GM23338 (cell line): Measurements from ENCODE around the gene H19. TPM values are rescaled to one million over a fixed set of nuclear protein-coding genes. Genes with fewer than 3 reads are reported as not detected.

Experiments used
- ATAC-seq: fragments of 200-7000 bp; cut with Tn5 transposase; 3 replicates; pipeline ENCODE4 v1.9.1; 2020
- DNase-seq: peaks from one replicate; pipeline ENCODE4 v3.0.0-alpha.2; 2015; ENCODE audit warnings: low spot score
- H2AFZ ChIP-seq: fragments of 200-600 bp; sonication (generic); 2 replicates; pipeline ENCODE4 v1.8.0; 2016; ENCODE audit warnings: antibody characterized with exemption, mild to moderate bottlenecking, moderate library complexity
- H3F3A ChIP-seq: fragments of 200-600 bp; sonication (generic); replicated peaks from 2 replicates; pipeline ENCODE4 v1.8.0; 2017; ENCODE audit warnings: antibody characterized with exemption, mixed run types, low read depth
- H3K27ac ChIP-seq: fragments of 200-600 bp; sonication (generic); 2 replicates; pipeline ENCODE4 v1.6.1; 2016; ENCODE audit warnings: low read depth
- H3K27me3 ChIP-seq: fragments of 200-600 bp; sonication (generic); 2 replicates; pipeline ENCODE4 v1.8.0; 2016; ENCODE audit warnings: mild to moderate bottlenecking, mixed run types, moderate library complexity; ENCODE audit not compliant: insufficient read depth
- H3K36me3 ChIP-seq: fragments of 200-600 bp; sonication (generic); 2 replicates; pipeline ENCODE4 v1.8.0; 2016; ENCODE audit warnings: mild to moderate bottlenecking; ENCODE audit not compliant: insufficient read depth
- H3K4me1 ChIP-seq: fragments of 200-600 bp; sonication (generic); 2 replicates; pipeline ENCODE4 v1.8.0; 2016; ENCODE audit warnings: mild to moderate bottlenecking, moderate library complexity; ENCODE audit not compliant: insufficient read depth
- H3K4me2 ChIP-seq: fragments of 200-600 bp; sonication (generic); 2 replicates; pipeline ENCODE4 v1.7.1; 2017; ENCODE audit warnings: mixed run types
- H3K4me3 ChIP-seq: fragments of 200-600 bp; sonication (generic); 2 replicates; pipeline ENCODE4 v1.6.1; 2016; ENCODE audit warnings: mixed run types
- H3K79me2 ChIP-seq: fragments of 200-600 bp; sonication (generic); replicated peaks from 2 replicates; pipeline ENCODE4 v1.8.0; 2017; ENCODE audit warnings: mild to moderate bottlenecking; ENCODE audit not compliant: insufficient read depth
- H3K9me2 ChIP-seq: fragments of 200-600 bp; sonication (generic); 2 replicates; pipeline ENCODE4 v1.8.0; 2017; ENCODE audit not compliant: insufficient read depth
- H4K20me1 ChIP-seq: fragments of 200-600 bp; sonication (generic); replicated peaks from 2 replicates; pipeline ENCODE4 v1.8.0; 2017; ENCODE audit warnings: mild to moderate bottlenecking; ENCODE audit not compliant: insufficient read depth
- H3K27ac Mint-ChIP-seq: 2 replicates; pipeline ENCODE4 v1.8.0; 2020; ENCODE audit warnings: inconsistent platforms, mild to moderate bottlenecking, moderate library complexity, mixed read lengths
- H3K27me3 Mint-ChIP-seq: 3 replicates; pipeline ENCODE4 v1.8.0; 2022; ENCODE audit warnings: low read depth, mild to moderate bottlenecking, moderate library complexity, mixed read lengths, inconsistent platforms; ENCODE audit not compliant: insufficient read depth, poor library complexity
- H3K36me3 Mint-ChIP-seq: 3 replicates; pipeline ENCODE4 v1.8.0; 2021; ENCODE audit warnings: low read depth, mild to moderate bottlenecking, inconsistent platforms, moderate library complexity, mixed read lengths
- H3K4me1 Mint-ChIP-seq: 3 replicates; pipeline ENCODE4 v1.8.0; 2020; ENCODE audit warnings: mild to moderate bottlenecking, inconsistent platforms, mixed read lengths
- H3K4me3 Mint-ChIP-seq: 3 replicates; pipeline ENCODE4 v1.8.0; 2021; ENCODE audit warnings: moderate library complexity, mild to moderate bottlenecking, inconsistent platforms, mixed read lengths
- H3K9me3 Mint-ChIP-seq: 3 replicates; pipeline ENCODE4 v1.8.0; 2020; ENCODE audit warnings: moderate library complexity, mild to moderate bottlenecking, inconsistent platforms, mixed read lengths
- CREB1 ChIP-seq: fragments of 250-450 bp; sonication (Bioruptor Pico); IDR thresholded peaks from 2 replicates; pipeline ENCODE4 v1.5.0; 2020; ENCODE audit warnings: low read depth, mild to moderate bottlenecking, moderate library complexity
- CTCF ChIP-seq, 2 experiments: fragments of 200-600 bp in 1 of 2; sonication (generic) in 1 of 2; conservative IDR thresholded peaks; 2 replicates each; pipeline versions ENCODE4 v1.5.1 to v1.6.1; 2016 to 2017; ENCODE audit warnings: antibody characterized with exemption in 2 of 2, low read depth in 2 of 2, mild to moderate bottlenecking in 2 of 2, moderate library complexity in 1 of 2
- EZH2 ChIP-seq: fragments of 200-600 bp; sonication (generic); IDR thresholded peaks from one replicate; pipeline ENCODE4 v1.8.0; 2017; ENCODE audit warnings: antibody characterized with exemption, mild to moderate bottlenecking, low read depth; ENCODE audit not compliant: unreplicated experiment
- EZH2phosphoT487 ChIP-seq: fragments of 200-600 bp; sonication (generic); IDR thresholded peaks from one replicate; pipeline ENCODE4 v1.8.1; 2018; ENCODE audit warnings: antibody characterized with exemption; ENCODE audit not compliant: unreplicated experiment
- JUNB ChIP-seq: IDR thresholded peaks from one replicate; pipeline ENCODE4 v1.6.1; 2016; ENCODE audit warnings: antibody characterized with exemption; ENCODE audit not compliant: unreplicated experiment
- NANOG ChIP-seq: IDR thresholded peaks from 2 replicates; pipeline ENCODE4 v1.6.1; 2016; ENCODE audit warnings: antibody characterized with exemption, borderline replicate concordance
- POLR2AphosphoS5 ChIP-seq: IDR thresholded peaks from 2 replicates; pipeline ENCODE4 v1.6.1; 2016; ENCODE audit warnings: antibody characterized with exemption, low read depth
- STAT1 ChIP-seq: IDR thresholded peaks from one replicate; pipeline ENCODE4 v1.6.1; 2016; ENCODE audit warnings: antibody characterized with exemption; ENCODE audit not compliant: unreplicated experiment
- ZNF114 ChIP-seq: fragments of 250-450 bp; sonication (Bioruptor Pico); IDR thresholded peaks from 2 replicates; pipeline ENCODE4 v1.5.0; 2020; ENCODE audit warnings: mild to moderate bottlenecking, moderate library complexity
- ZNF331 ChIP-seq: fragments of 250-450 bp; sonication (Bioruptor Pico); IDR thresholded peaks from 2 replicates; pipeline ENCODE4 v1.5.0; 2020; ENCODE audit warnings: low read depth, mild to moderate bottlenecking, moderate library complexity
- ZNF462 ChIP-seq: fragments of 250-450 bp; sonication (Bioruptor Pico); IDR thresholded peaks from 2 replicates; pipeline ENCODE4 v1.5.0; 2020; ENCODE audit warnings: mild to moderate bottlenecking, moderate library complexity
- polyA plus RNA-seq: library from polyadenylated mRNA; unstranded; fragments of >200 nt; fragmentation: Nextera tagmentation; extraction: Ambion mirVana; gene quantifications from 2 replicates; pipeline ENCODE4 v1.2.1, GENCODE V29; 2016
- total RNA-seq: library from RNA; depleted of rRNA; stranded (reverse); fragments of >200 nt; shearing (Covaris generic); gene quantifications from 2 replicates; pipeline ENCODE4 v1.2.3, GENCODE V29; 2014
- TF ChIP-seq, protein P1 (sequence below): IDR thresholded peaks from one replicate; pipeline ENCODE4 v1.6.1; 2018; ENCODE audit warnings: antibody characterized with exemption; ENCODE audit not compliant: unreplicated experiment
- TF ChIP-seq, protein P2 (sequence below): IDR thresholded peaks from 2 replicates; pipeline ENCODE4 v1.6.1; 2016; ENCODE audit warnings: antibody characterized with exemption

The H19 gene
- total and polyA plus RNA-seq, 2 experiments from 2014 or later: 0.76 to 0.86 TPM

DNA sequence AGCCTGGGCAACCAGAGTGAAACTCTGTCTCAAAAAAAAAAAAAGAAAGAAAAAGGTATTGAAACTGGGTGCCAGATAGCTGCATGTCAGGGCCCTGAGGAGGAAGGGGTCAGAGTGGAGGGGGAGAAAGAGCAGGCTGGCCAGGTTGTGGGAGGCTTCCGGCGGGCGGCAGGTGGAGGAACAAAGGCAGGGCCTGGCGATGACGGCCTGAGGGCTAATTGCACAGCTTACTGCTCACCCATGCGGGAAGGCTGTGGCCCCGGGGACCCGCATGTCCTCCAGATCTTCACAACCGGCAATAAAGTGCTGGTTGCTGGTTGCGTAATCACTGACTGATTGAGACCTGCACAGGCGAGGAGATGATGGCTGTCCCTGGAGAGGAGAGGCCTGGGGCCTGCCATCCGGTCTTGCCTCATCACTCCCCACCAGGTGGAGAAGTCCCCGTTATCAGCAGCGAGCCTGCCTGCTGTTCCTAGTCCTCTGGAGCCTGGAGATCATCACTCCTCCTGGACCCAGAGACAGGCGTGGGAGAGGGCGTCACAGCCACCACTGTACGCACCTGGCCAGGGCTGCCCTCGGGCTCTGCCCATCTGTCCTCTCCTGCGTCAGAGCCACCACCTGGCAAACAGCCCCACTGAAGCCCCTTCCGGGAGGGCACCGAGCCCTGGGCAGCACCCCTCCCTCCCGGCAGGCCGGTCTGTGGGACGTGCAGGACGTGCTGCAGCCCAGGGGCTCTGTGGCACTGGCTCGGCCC lies 18.7 kb downstream of the H19 start:
- Mint-ChIP-seq H3K27me3 (no peaks in the 10 kb centered on the region), H3K4me1 (no peaks in the 10 kb centered on the region), H3K9me3 (no peaks in the 10 kb centered on the region), H3K27ac (no peak overlapping the region), H3K4me3 (no peak overlapping the region), H3K36me3 (no peaks in the 10 kb centered on the region)
- no peaks in the 10 kb centered on the region for H3K27me3 ChIP-seq
- H3K36me3 ChIP-seq: no peaks in the 10 kb centered on the region
- H3K4me2 ChIP-seq: no peak overlapping the region
- no peak overlapping the region for H2AFZ ChIP-seq
- H3K4me1 ChIP-seq: no peaks in the 10 kb centered on the region
- no peak overlapping the region for H3K27ac ChIP-seq
- no peaks in the 10 kb centered on the region for H3K9me2 ChIP-seq
- DNase-seq (no peak), ATAC-seq (no peak)
- no peaks in the 10 kb centered on the region for H4K20me1 ChIP-seq
- no peak for TF ChIP-seq ZNF462 (CRISPR knock-in tag)
- TF ChIP-seq, protein P1, sequence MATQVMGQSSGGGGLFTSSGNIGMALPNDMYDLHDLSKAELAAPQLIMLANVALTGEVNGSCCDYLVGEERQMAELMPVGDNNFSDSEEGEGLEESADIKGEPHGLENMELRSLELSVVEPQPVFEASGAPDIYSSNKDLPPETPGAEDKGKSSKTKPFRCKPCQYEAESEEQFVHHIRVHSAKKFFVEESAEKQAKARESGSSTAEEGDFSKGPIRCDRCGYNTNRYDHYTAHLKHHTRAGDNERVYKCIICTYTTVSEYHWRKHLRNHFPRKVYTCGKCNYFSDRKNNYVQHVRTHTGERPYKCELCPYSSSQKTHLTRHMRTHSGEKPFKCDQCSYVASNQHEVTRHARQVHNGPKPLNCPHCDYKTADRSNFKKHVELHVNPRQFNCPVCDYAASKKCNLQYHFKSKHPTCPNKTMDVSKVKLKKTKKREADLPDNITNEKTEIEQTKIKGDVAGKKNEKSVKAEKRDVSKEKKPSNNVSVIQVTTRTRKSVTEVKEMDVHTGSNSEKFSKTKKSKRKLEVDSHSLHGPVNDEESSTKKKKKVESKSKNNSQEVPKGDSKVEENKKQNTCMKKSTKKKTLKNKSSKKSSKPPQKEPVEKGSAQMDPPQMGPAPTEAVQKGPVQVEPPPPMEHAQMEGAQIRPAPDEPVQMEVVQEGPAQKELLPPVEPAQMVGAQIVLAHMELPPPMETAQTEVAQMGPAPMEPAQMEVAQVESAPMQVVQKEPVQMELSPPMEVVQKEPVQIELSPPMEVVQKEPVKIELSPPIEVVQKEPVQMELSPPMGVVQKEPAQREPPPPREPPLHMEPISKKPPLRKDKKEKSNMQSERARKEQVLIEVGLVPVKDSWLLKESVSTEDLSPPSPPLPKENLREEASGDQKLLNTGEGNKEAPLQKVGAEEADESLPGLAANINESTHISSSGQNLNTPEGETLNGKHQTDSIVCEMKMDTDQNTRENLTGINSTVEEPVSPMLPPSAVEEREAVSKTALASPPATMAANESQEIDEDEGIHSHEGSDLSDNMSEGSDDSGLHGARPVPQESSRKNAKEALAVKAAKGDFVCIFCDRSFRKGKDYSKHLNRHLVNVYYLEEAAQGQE: no peak
- TF ChIP-seq, protein P2, sequence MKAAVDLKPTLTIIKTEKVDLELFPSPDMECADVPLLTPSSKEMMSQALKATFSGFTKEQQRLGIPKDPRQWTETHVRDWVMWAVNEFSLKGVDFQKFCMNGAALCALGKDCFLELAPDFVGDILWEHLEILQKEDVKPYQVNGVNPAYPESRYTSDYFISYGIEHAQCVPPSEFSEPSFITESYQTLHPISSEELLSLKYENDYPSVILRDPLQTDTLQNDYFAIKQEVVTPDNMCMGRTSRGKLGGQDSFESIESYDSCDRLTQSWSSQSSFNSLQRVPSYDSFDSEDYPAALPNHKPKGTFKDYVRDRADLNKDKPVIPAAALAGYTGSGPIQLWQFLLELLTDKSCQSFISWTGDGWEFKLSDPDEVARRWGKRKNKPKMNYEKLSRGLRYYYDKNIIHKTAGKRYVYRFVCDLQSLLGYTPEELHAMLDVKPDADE: no peak
- no peak for TF ChIP-seq JUNB
- no peak for TF ChIP-seq STAT1
- no peak for TF ChIP-seq CREB1
- no peak for TF ChIP-seq ZNF331 (CRISPR knock-in tag)
- no peak for TF ChIP-seq ZNF114 (CRISPR knock-in tag)
- no peak for TF ChIP-seq POLR2AphosphoS5
- no peak for TF ChIP-seq NANOG
- TF ChIP-seq CTCF (conservative IDR thresholded peaks at IDR 0.05; ENCODE audit: low read depth in 2 of 2): no peak
- no peak for TF ChIP-seq EZH2
- no peak for TF ChIP-seq EZH2phosphoT487
- no peaks in the 10 kb centered on the region for H3F3A ChIP-seq
- H3K79me2 ChIP-seq: no peaks in the 10 kb centered on the region
- H3K4me3 ChIP-seq: no peak overlapping the region
